NOMO-1 (cell line): ENCODE data around the gene POMT1.
"Not testable (repeated sequence)": the region's sequence is repeated elsewhere in the genome, so short reads cannot be mapped to it uniquely, and the experiment has no call there.

Experiments
- DNase-seq, 2 experiments: peaks; one replicate each; lab custom pipeline; 2025; ENCODE audit not compliant: unreplicated experiment in 2 of 2; lab: John Stamatoyannopoulos, UW

Gene POMT1

GRCh38 chr9:131502781-131503625, at the start of gene POMT1:
POMT1 (plus strand) TSS chr9:131502918; CDS start chr9:131504219, 1,301 bp downstream.
- DNase-seq, result peak; percentile 75 to 81

GRCh38 chr9:131454028-131454427, 48.7 kb upstream of the POMT1 start:
- DNase-seq, result no peak

GRCh38 chr9:131455655-131456054, 47.1 kb upstream of the POMT1 start:
- not testable (repeated sequence) for DNase-seq

- no peak for DNase-seq
Measured at GRCh38 chr9:131457746-131458145, 45.0 kb upstream of the POMT1 start.

GRCh38 chr9:131459056-131459455, 43.7 kb upstream of the POMT1 start:
- no peak for DNase-seq

GRCh38 chr9:131461166-131461565, 41.6 kb upstream of the POMT1 start:
- DNase-seq, result no peak

GRCh38 chr9:131464354-131465000, 38.2 kb upstream of the POMT1 start:
- no peak for DNase-seq

GRCh38 chr9:131465401-131465800, 37.3 kb upstream of the POMT1 start:
- no peak for DNase-seq

- DNase-seq, result no peak
Measured at GRCh38 chr9:131467214-131467935, 35.3 kb upstream of the POMT1 start.

- no peak for DNase-seq
Measured at GRCh38 chr9:131468031-131468430, 34.7 kb upstream of the POMT1 start.

GRCh38 chr9:131469356-131469755, 33.4 kb upstream of the POMT1 start:
- no peak for DNase-seq

GRCh38 chr9:131469951-131470350, 32.8 kb upstream of the POMT1 start:
- no peak for DNase-seq

GRCh38 chr9:131470581-131470991, 32.1 kb upstream of the POMT1 start:
- no peak for DNase-seq

GRCh38 chr9:131472085-131472484, 30.6 kb upstream of the POMT1 start:
- not testable (repeated sequence) for DNase-seq

- DNase-seq, result no peak
Measured at GRCh38 chr9:131473198-131473885, 29.4 kb upstream of the POMT1 start.

- DNase-seq, result no peak
Measured at GRCh38 chr9:131473891-131474290, 28.8 kb upstream of the POMT1 start.

GRCh38 chr9:131474711-131475110, 28.0 kb upstream of the POMT1 start:
- DNase-seq, result no peak

GRCh38 chr9:131475111-131475955, 27.4 kb upstream of the POMT1 start:
- DNase-seq, result no peak

GRCh38 chr9:131475956-131476776, 26.6 kb upstream of the POMT1 start:
- no peak for DNase-seq
